Prostate gland (tissue), 2 donors: ENCODE measurements around the gene ZFP42.

Experiments used
- POLR2A ChIP-seq: fragments of 450-650 bp; IDR thresholded peaks from one replicate; pipeline ENCODE4 v1.6.1; 2016; ENCODE audit warnings: antibody characterized with exemption, mild to moderate bottlenecking
- POLR2AphosphoS5 ChIP-seq: sonication (generic); formaldehyde crosslinking; IDR thresholded peaks from one replicate; pipeline ENCODE4 v1.6.1; 2017; ENCODE audit warnings: antibody characterized with exemption
- TF ChIP-seq, protein P1 (sequence below), 4 experiments: fragments of 200-600 bp in 2 of 4; fragments of 450-650 bp in 2 of 4; sonication (generic) in 2 of 4; IDR thresholded peaks; 1 replicate in 3 of 4; 2 replicates in 1 of 4; pipeline ENCODE4 v1.5.1; 2016 to 2019; ENCODE audit warnings: antibody characterized with exemption in 4 of 4, mild to moderate bottlenecking in 2 of 4, moderate library complexity in 2 of 4

DNA sequence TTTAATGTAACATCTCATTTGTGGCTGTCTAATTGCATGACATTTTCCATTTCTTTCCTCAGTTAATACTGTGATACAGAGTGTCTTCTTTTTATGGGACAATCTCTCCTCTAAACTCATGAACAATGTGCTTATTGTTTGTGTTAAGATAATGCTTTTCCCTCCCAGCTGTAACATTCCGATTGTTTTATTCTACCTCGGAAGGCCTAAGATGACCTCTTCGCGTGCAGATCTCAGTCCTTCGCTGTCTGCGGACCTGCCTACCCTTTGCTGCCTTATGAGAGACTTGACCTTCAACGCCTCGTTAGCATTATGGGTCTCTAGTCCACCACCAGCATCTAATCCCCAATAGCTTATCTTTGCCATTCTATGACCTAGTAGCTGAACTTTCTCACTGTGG, 29.8 kb upstream of the ZFP42 start:
- TF ChIP-seq POLR2A: no peak
- no peak for TF ChIP-seq POLR2AphosphoS5
- TF ChIP-seq, protein P1, sequence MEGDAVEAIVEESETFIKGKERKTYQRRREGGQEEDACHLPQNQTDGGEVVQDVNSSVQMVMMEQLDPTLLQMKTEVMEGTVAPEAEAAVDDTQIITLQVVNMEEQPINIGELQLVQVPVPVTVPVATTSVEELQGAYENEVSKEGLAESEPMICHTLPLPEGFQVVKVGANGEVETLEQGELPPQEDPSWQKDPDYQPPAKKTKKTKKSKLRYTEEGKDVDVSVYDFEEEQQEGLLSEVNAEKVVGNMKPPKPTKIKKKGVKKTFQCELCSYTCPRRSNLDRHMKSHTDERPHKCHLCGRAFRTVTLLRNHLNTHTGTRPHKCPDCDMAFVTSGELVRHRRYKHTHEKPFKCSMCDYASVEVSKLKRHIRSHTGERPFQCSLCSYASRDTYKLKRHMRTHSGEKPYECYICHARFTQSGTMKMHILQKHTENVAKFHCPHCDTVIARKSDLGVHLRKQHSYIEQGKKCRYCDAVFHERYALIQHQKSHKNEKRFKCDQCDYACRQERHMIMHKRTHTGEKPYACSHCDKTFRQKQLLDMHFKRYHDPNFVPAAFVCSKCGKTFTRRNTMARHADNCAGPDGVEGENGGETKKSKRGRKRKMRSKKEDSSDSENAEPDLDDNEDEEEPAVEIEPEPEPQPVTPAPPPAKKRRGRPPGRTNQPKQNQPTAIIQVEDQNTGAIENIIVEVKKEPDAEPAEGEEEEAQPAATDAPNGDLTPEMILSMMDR (IDR thresholded peaks at IDR 0.05): no peak
